WTC11 (cell line): ENCODE measurements around the gene TNPO3. TPM values are rescaled to one million over a fixed set of nuclear protein-coding genes. Genes with fewer than 3 reads are reported as not detected.

Source experiments
- ATAC-seq: fragments of 200-7000 bp; cut with Tn5 transposase; 2 replicates; pipeline ENCODE4 v1.10.0; 2021; ENCODE audit warnings: mild to moderate bottlenecking, moderate library complexity
- CTCF ChIA-PET: fragments of 300-600 bp; sonication (Branson Sonifier 250); formaldehyde crosslinking; loops from one replicate; lab custom pipeline; 2021; ENCODE audit warnings: antibody characterized with exemption; lab: Charles Lee
- POLR2A ChIA-PET: fragments of 350-600 bp; sonication (Branson Sonifier 250); formaldehyde crosslinking; loops from one replicate; lab custom pipeline; 2021; ENCODE audit warnings: antibody characterized with exemption; lab: Charles Lee
- DNase-seq: peaks from one replicate; pipeline ENCODE4 v3.0.0; 2021; ENCODE audit warnings: low spot score
- H3K27ac Mint-ChIP-seq: 2 replicates; pipeline ENCODE4 v1.8.0; 2021; ENCODE audit warnings: mixed read lengths
- H3K27me3 Mint-ChIP-seq: 2 replicates; pipeline ENCODE4 v1.8.0; 2021; ENCODE audit warnings: low read depth, mild to moderate bottlenecking, moderate library complexity, mixed read lengths
- H3K36me3 Mint-ChIP-seq: 2 replicates; pipeline ENCODE4 v1.8.0; 2021; ENCODE audit warnings: mixed read lengths
- H3K4me1 Mint-ChIP-seq: 2 replicates; pipeline ENCODE4 v1.8.0; 2022; ENCODE audit warnings: mixed read lengths
- H3K4me3 Mint-ChIP-seq: 2 replicates; pipeline ENCODE4 v1.8.0; 2021; ENCODE audit warnings: mild to moderate bottlenecking, moderate library complexity, mixed read lengths
- H3K9me3 Mint-ChIP-seq: 2 replicates; pipeline ENCODE4 v1.8.0; 2021; ENCODE audit warnings: mixed read lengths
- AFF4 ChIP-seq: sonication (generic); formaldehyde crosslinking; IDR thresholded peaks from 2 replicates; pipeline ENCODE4 v1.8.1; 2023; ENCODE audit warnings: mild to moderate bottlenecking, missing genetic modification reagents, borderline replicate concordance
- CDX4 ChIP-seq: fragments of 250-450 bp; sonication (Bioruptor Pico); IDR thresholded peaks from 2 replicates; pipeline ENCODE4 v1.9.0; 2021; ENCODE audit warnings: moderate library complexity, mild to moderate bottlenecking, inconsistent platforms, borderline replicate concordance
- CREM ChIP-seq: sonication (generic); formaldehyde crosslinking; IDR thresholded peaks from 2 replicates; pipeline ENCODE4 v1.8.1; 2022; ENCODE audit warnings: mild to moderate bottlenecking, missing genetic modification reagents, moderate library complexity
- EMX1 ChIP-seq: fragments of 250-450 bp; sonication (Bioruptor Pico); IDR thresholded peaks from 2 replicates; pipeline ENCODE4 v1.8.0; 2021; ENCODE audit warnings: mild to moderate bottlenecking
- ERG ChIP-seq: fragments of 250-450 bp; sonication (Bioruptor Pico); IDR thresholded peaks from 2 replicates; pipeline ENCODE4 v1.8.0; 2021; ENCODE audit warnings: mild to moderate bottlenecking
- ETV6 ChIP-seq: sonication (generic); formaldehyde crosslinking; IDR thresholded peaks from 2 replicates; pipeline ENCODE4 v1.8.1; 2022; ENCODE audit warnings: mild to moderate bottlenecking, missing genetic modification reagents
- GABPB1 ChIP-seq: sonication (generic); formaldehyde crosslinking; IDR thresholded peaks from 2 replicates; pipeline ENCODE4 v1.8.1; 2023; ENCODE audit warnings: mild to moderate bottlenecking, missing genetic modification reagents
- JAZF1 ChIP-seq: fragments of 250-450 bp; sonication (Bioruptor Pico); IDR thresholded peaks from 2 replicates; pipeline ENCODE4 v1.9.0; 2021; ENCODE audit warnings: moderate library complexity, mild to moderate bottlenecking, inconsistent platforms
- MLX ChIP-seq: sonication (generic); formaldehyde crosslinking; IDR thresholded peaks from 2 replicates; pipeline ENCODE4 v1.8.1; 2023; ENCODE audit warnings: mild to moderate bottlenecking, missing genetic modification reagents, moderate library complexity
- MXD4 ChIP-seq: fragments of 250-450 bp; sonication (Bioruptor Pico); IDR thresholded peaks from 2 replicates; pipeline ENCODE4 v1.8.0; 2021; ENCODE audit warnings: mild to moderate bottlenecking, moderate library complexity, borderline replicate concordance
- NR1H2 ChIP-seq: sonication (generic); formaldehyde crosslinking; IDR thresholded peaks from 2 replicates; pipeline ENCODE4 v1.9.0; 2021; ENCODE audit warnings: mild to moderate bottlenecking, moderate library complexity, missing genetic modification reagents
- NR2C2 ChIP-seq: sonication (generic); formaldehyde crosslinking; IDR thresholded peaks from 2 replicates; pipeline ENCODE4 v1.8.0; 2022; ENCODE audit warnings: mild to moderate bottlenecking, missing genetic modification reagents
- OVOL2 ChIP-seq: fragments of 250-450 bp; sonication (Bioruptor Pico); IDR thresholded peaks from 2 replicates; pipeline ENCODE4 v1.9.0; 2021; ENCODE audit warnings: mild to moderate bottlenecking, borderline replicate concordance
- PRDM15 ChIP-seq: sonication (generic); formaldehyde crosslinking; IDR thresholded peaks from 2 replicates; pipeline ENCODE4 v1.8.0; 2022; ENCODE audit warnings: missing genetic modification reagents
- STAT6 ChIP-seq: sonication (generic); formaldehyde crosslinking; conservative IDR thresholded peaks from 2 replicates; pipeline ENCODE4 v1.8.1; 2023; ENCODE audit warnings: mild to moderate bottlenecking, low read depth, missing genetic modification reagents, moderate library complexity
- ZMAT4 ChIP-seq: fragments of 250-450 bp; sonication (Bioruptor Pico); IDR thresholded peaks from 2 replicates; pipeline ENCODE4 v1.9.0; 2021; ENCODE audit warnings: mild to moderate bottlenecking
- ZNF138 ChIP-seq: sonication (generic); formaldehyde crosslinking; conservative IDR thresholded peaks from 2 replicates; pipeline ENCODE4 v1.8.1; 2022; ENCODE audit warnings: mild to moderate bottlenecking, moderate library complexity, missing genetic modification reagents
- ZNF671 ChIP-seq: fragments of 250-450 bp; sonication (Bioruptor Pico); IDR thresholded peaks from 2 replicates; pipeline ENCODE4 v1.8.0; 2021; ENCODE audit warnings: mild to moderate bottlenecking
- total RNA-seq: library from RNA; stranded (reverse); gene quantifications from 3 replicates; pipeline ENCODE4 v1.2.3, GENCODE V29; 2021

TNPO3 gene
- total RNA-seq, 1 experiment from 2014 or later, result 91.7 TPM

- TF ChIP-seq PRDM15, result no peak
Observed at GRCh38 chr7:129009437-129009836, 45.5 kb downstream of the TNPO3 start (continued).

GRCh38 chr7:129008645-129009414 is 46.1 kb downstream of the TNPO3 start:
- ChIA-PET CTCF (interaction anchor here (0.8 to 2.5 kb wide), 2 partner anchors 83 to 155 kb away, joined by 3 to 11 read pairs; no protein-coding TSS in a partner anchor), POLR2A (interaction anchor here (1.2 kb wide), 1 partner anchor 46 kb away, joined by 4 read pairs; the partner anchor contains the start of gene TNPO3)
- no peaks in the 10 kb centered on the region for H3K27me3 Mint-ChIP-seq
- peaks cover 28% of the 10 kb centered on the region for H3K36me3 Mint-ChIP-seq
- no peaks in the 10 kb centered on the region for H3K4me1 Mint-ChIP-seq
- H3K27ac Mint-ChIP-seq, result no peak overlapping the region
- DNase-seq (no peak), ATAC-seq (no peak)
- no peaks in the 10 kb centered on the region for H3K9me3 Mint-ChIP-seq
- no peak overlapping the region for H3K4me3 Mint-ChIP-seq
- TF ChIP-seq ZMAT4 (CRISPR knock-in tag), result no peak
- no peak for TF ChIP-seq MXD4
- no peak for TF ChIP-seq GABPB1
- TF ChIP-seq STAT6, result no peak
- no peak for TF ChIP-seq NR1H2 (CRISPR knock-in tag)
- TF ChIP-seq MLX (CRISPR knock-in tag), result no peak
- TF ChIP-seq CDX4 (CRISPR knock-in tag), result no peak
- no peak for TF ChIP-seq NR2C2
- no peak for TF ChIP-seq ZNF138 (CRISPR knock-in tag)

GRCh38 chr7:129007572-129007971 is 47.3 kb downstream of the TNPO3 start:
- ChIA-PET CTCF (interaction anchor here (1.8 kb wide), 1 partner anchor 84 kb away, joined by 10 read pairs; no protein-coding TSS in a partner anchor), POLR2A (no interaction called here)
- no peak for DNase-seq
- H3K4me3 Mint-ChIP-seq, result no peak overlapping the region
- H3K4me1 Mint-ChIP-seq, result no peaks in the 10 kb centered on the region
- no peak overlapping the region for H3K27ac Mint-ChIP-seq
- no peak for ATAC-seq
- H3K36me3 Mint-ChIP-seq, result peaks cover 29% of the 10 kb centered on the region
- H3K9me3 Mint-ChIP-seq, result no peaks in the 10 kb centered on the region
- H3K27me3 Mint-ChIP-seq, result no peaks in the 10 kb centered on the region
- TF ChIP-seq AFF4 (CRISPR knock-in tag) (no peak), OVOL2 (CRISPR knock-in tag) (no peak), ETV6 (CRISPR knock-in tag) (no peak), JAZF1 (no peak), CREM (no peak), EMX1 (no peak), ZNF671 (CRISPR knock-in tag) (no peak), ERG (no peak)
